ENCODE data around the gene HORMAD2. TPM values are rescaled to one million over a fixed set of nuclear protein-coding genes. Genes with fewer than 3 reads are reported as not detected.

HORMAD2 gene
- polyA plus RNA-seq, 4 donors: not detected

GRCh38 chr22:30167734-30168133 lies 87.5 kb downstream of the HORMAD2 start:
- Histone ChIP-seq H3K4me1 (ENCODE audit: control insufficient read depth in 3 of 3, insufficient read depth in 2 of 3, low read depth in 1 of 3, low read length in 2 of 3) (no peaks in the 10 kb centered on the region), H3K27ac (ENCODE audit: low read depth in 1 of 3, low read length in 2 of 3) (no peak overlapping the region), H3K36me3 (ENCODE audit: control insufficient read depth in 3 of 3, insufficient read depth in 2 of 3, low read depth in 1 of 3, low read length in 3 of 3) (no peaks in the 10 kb centered on the region), H3K4me3 (ENCODE audit: low read depth in 1 of 3, low read length in 3 of 3) (no peak overlapping the region), H3K9me3 (ENCODE audit: control insufficient read depth in 2 of 2, insufficient read depth in 1 of 2, low read depth in 1 of 2, low read length in 1 of 2) (no peaks in the 10 kb centered on the region), H3K27me3 (ENCODE audit: control insufficient read depth in 3 of 3, insufficient read depth in 3 of 3, low read length in 3 of 3) (no peaks in the 10 kb centered on the region)
- DNase-seq: no peak
- FAIRE-seq: no peak
- 61 to 69% (median 63%) methylated on average over 1 of the region's 1 CpG for WGBS, 3 donors

GRCh38 chr22:30169002-30169401 lies 88.7 kb downstream of the HORMAD2 start:
- Histone ChIP-seq H3K9me3 (ENCODE audit: control insufficient read depth in 2 of 2, insufficient read depth in 1 of 2, low read depth in 1 of 2, low read length in 1 of 2) (no peaks in the 10 kb centered on the region), H3K36me3 (ENCODE audit: control insufficient read depth in 3 of 3, insufficient read depth in 2 of 3, low read depth in 1 of 3, low read length in 3 of 3) (no peaks in the 10 kb centered on the region), H3K27ac (ENCODE audit: low read depth in 1 of 3, low read length in 2 of 3) (no peak overlapping the region), H3K27me3 (ENCODE audit: control insufficient read depth in 3 of 3, insufficient read depth in 3 of 3, low read length in 3 of 3) (no peaks in the 10 kb centered on the region), H3K4me1 (ENCODE audit: control insufficient read depth in 3 of 3, insufficient read depth in 2 of 3, low read depth in 1 of 3, low read length in 2 of 3) (no peaks in the 10 kb centered on the region), H3K4me3 (ENCODE audit: low read depth in 1 of 3, low read length in 3 of 3) (no peak overlapping the region)
- 44 to 57% (median 52%) methylated on average over 1 of the region's 1 CpG for WGBS, 3 donors
- no peak for DNase-seq
- FAIRE-seq: no peak

GRCh38 chr22:30170129-30170528 lies 89.9 kb downstream of the HORMAD2 start:
- Histone ChIP-seq H3K27ac (ENCODE audit: low read depth in 1 of 3, low read length in 2 of 3) (no peak overlapping the region), H3K9me3 (ENCODE audit: control insufficient read depth in 2 of 2, insufficient read depth in 1 of 2, low read depth in 1 of 2, low read length in 1 of 2) (no peaks in the 10 kb centered on the region), H3K4me1 (ENCODE audit: control insufficient read depth in 3 of 3, insufficient read depth in 2 of 3, low read depth in 1 of 3, low read length in 2 of 3) (no peaks in the 10 kb centered on the region), H3K36me3 (ENCODE audit: control insufficient read depth in 3 of 3, insufficient read depth in 2 of 3, low read depth in 1 of 3, low read length in 3 of 3) (no peaks in the 10 kb centered on the region), H3K4me3 (ENCODE audit: low read depth in 1 of 3, low read length in 3 of 3) (no peak overlapping the region), H3K27me3 (ENCODE audit: control insufficient read depth in 3 of 3, insufficient read depth in 3 of 3, low read length in 3 of 3) (no peaks in the 10 kb centered on the region)
- DNase-seq (no peak), FAIRE-seq (no peak)
- WGBS, 3 donors: 54 to 71% (median 58%) methylated on average over 2 of the region's 2 CpGs

- Histone ChIP-seq H3K9me3 (ENCODE audit: control insufficient read depth in 2 of 2, insufficient read depth in 1 of 2, low read depth in 1 of 2, low read length in 1 of 2) (no peaks in the 10 kb centered on the region), H3K27ac (ENCODE audit: low read depth in 1 of 3, low read length in 2 of 3) (no peak overlapping the region), H3K4me1 (ENCODE audit: control insufficient read depth in 3 of 3, insufficient read depth in 2 of 3, low read depth in 1 of 3, low read length in 2 of 3) (no peaks in the 10 kb centered on the region), H3K4me3 (ENCODE audit: low read depth in 1 of 3, low read length in 3 of 3) (no peak overlapping the region), H3K36me3 (ENCODE audit: control insufficient read depth in 3 of 3, insufficient read depth in 2 of 3, low read depth in 1 of 3, low read length in 3 of 3) (no peaks in the 10 kb centered on the region), H3K27me3 (ENCODE audit: control insufficient read depth in 3 of 3, insufficient read depth in 3 of 3, low read length in 3 of 3) (no peaks in the 10 kb centered on the region)
- WGBS, 3 donors: 81 to 84% (median 83%) methylated on average over 3 of the region's 3 CpGs
- FAIRE-seq: no peak
- DNase-seq: no peak
These were observed 90.7 kb downstream of the HORMAD2 start for GRCh38 chr22:30171008-30171407.

- DNase-seq: no peak
- Histone ChIP-seq H3K27ac (ENCODE audit: low read depth in 1 of 3, low read length in 2 of 3) (no peak overlapping the region), H3K36me3 (ENCODE audit: control insufficient read depth in 3 of 3, insufficient read depth in 2 of 3, low read depth in 1 of 3, low read length in 3 of 3) (no peaks in the 10 kb centered on the region), H3K9me3 (ENCODE audit: control insufficient read depth in 2 of 2, insufficient read depth in 1 of 2, low read depth in 1 of 2, low read length in 1 of 2) (no peaks in the 10 kb centered on the region), H3K4me3 (ENCODE audit: low read depth in 1 of 3, low read length in 3 of 3) (no peak overlapping the region), H3K27me3 (ENCODE audit: control insufficient read depth in 3 of 3, insufficient read depth in 3 of 3, low read length in 3 of 3) (no peaks in the 10 kb centered on the region), H3K4me1 (ENCODE audit: control insufficient read depth in 3 of 3, insufficient read depth in 2 of 3, low read depth in 1 of 3, low read length in 2 of 3) (no peaks in the 10 kb centered on the region)
- 70 to 85% (median 74%) methylated on average over 1 of the region's 1 CpG for WGBS, 3 donors
- FAIRE-seq: no peak
These were observed 95.5 kb downstream of the HORMAD2 start for GRCh38 chr22:30175690-30176288.

- no peaks in the 10 kb centered on the region for H3K36me3 ChIP-seq (ENCODE audit: control insufficient read depth in 3 of 3, insufficient read depth in 2 of 3, low read depth in 1 of 3, low read length in 3 of 3)
- H3K27ac ChIP-seq (ENCODE audit: low read depth in 1 of 3, low read length in 2 of 3): no peak overlapping the region
- H3K4me3 ChIP-seq (ENCODE audit: low read depth in 1 of 3, low read length in 3 of 3): no peak overlapping the region
- no peaks in the 10 kb centered on the region for H3K9me3 ChIP-seq (ENCODE audit: control insufficient read depth in 2 of 2, insufficient read depth in 1 of 2, low read depth in 1 of 2, low read length in 1 of 2)
- FAIRE-seq (no peak), DNase-seq (no peak)
- H3K27me3 ChIP-seq (ENCODE audit: control insufficient read depth in 3 of 3, insufficient read depth in 3 of 3, low read length in 3 of 3): no peaks in the 10 kb centered on the region
- 89 to 92% (median 90%) methylated on average over 3 of the region's 3 CpGs for WGBS, 3 donors
- peaks cover 0 to 2% (median 0%) of the 10 kb centered on the region in 3 donors for H3K4me1 ChIP-seq (ENCODE audit: control insufficient read depth in 3 of 3, insufficient read depth in 2 of 3, low read depth in 1 of 3, low read length in 2 of 3)
These were observed 96.2 kb downstream of the HORMAD2 start for GRCh38 chr22:30176431-30176830.

GRCh38 chr22:30178181-30179126 lies 98.2 kb downstream of the HORMAD2 start:
- Histone ChIP-seq H3K36me3 (ENCODE audit: control insufficient read depth in 3 of 3, insufficient read depth in 2 of 3, low read depth in 1 of 3, low read length in 3 of 3) (no peaks in the 10 kb centered on the region), H3K4me1 (ENCODE audit: control insufficient read depth in 3 of 3, insufficient read depth in 2 of 3, low read depth in 1 of 3, low read length in 2 of 3) (peaks cover 0 to 12% (median 0%) of the 10 kb centered on the region in 3 donors), H3K9me3 (ENCODE audit: control insufficient read depth in 2 of 2, insufficient read depth in 1 of 2, low read depth in 1 of 2, low read length in 1 of 2) (no peaks in the 10 kb centered on the region), H3K4me3 (ENCODE audit: low read depth in 1 of 3, low read length in 3 of 3) (no peak overlapping the region), H3K27ac (ENCODE audit: low read depth in 1 of 3, low read length in 2 of 3) (no peak overlapping the region), H3K27me3 (ENCODE audit: control insufficient read depth in 3 of 3, insufficient read depth in 3 of 3, low read length in 3 of 3) (no peaks in the 10 kb centered on the region)
- 66 to 81% (median 78%) methylated on average over 3 of the region's 3 CpGs for WGBS, 3 donors
- DNase-seq (no peak), FAIRE-seq (no peak)

GRCh38 chr22:30180616-30181015 lies 100.4 kb downstream of the HORMAD2 start:
- WGBS, 3 donors: 91 to 94% (median 93%) methylated on average over 3 of the region's 3 CpGs

More at GRCh38 chr22:30180616-30181015, 100.4 kb downstream of the HORMAD2 start:
- Histone ChIP-seq H3K27me3 (ENCODE audit: control insufficient read depth in 3 of 3, insufficient read depth in 3 of 3, low read length in 3 of 3) (no peaks in the 10 kb centered on the region), H3K27ac (ENCODE audit: low read depth in 1 of 3, low read length in 2 of 3) (no peak overlapping the region), H3K36me3 (ENCODE audit: control insufficient read depth in 3 of 3, insufficient read depth in 2 of 3, low read depth in 1 of 3, low read length in 3 of 3) (no peaks in the 10 kb centered on the region), H3K9me3 (ENCODE audit: control insufficient read depth in 2 of 2, insufficient read depth in 1 of 2, low read depth in 1 of 2, low read length in 1 of 2) (no peaks in the 10 kb centered on the region), H3K4me3 (ENCODE audit: low read depth in 1 of 3, low read length in 3 of 3) (no peak overlapping the region), H3K4me1 (ENCODE audit: control insufficient read depth in 3 of 3, insufficient read depth in 2 of 3, low read depth in 1 of 3, low read length in 2 of 3) (peaks cover 0 to 21% (median 0%) of the 10 kb centered on the region in 3 donors)
- FAIRE-seq: no peak
- no peak for DNase-seq

All from small intestine (tissue), 7 donors.